GM21619 (cell line): Measurements from ENCODE around the gene PVALB.
A peak's percentile ranks its signal among the peaks of the same experiment; 100 is the strongest.

Experiments
- ATAC-seq: cut with Tn5 transposase; IDR thresholded peaks from one replicate; pipeline ENCODE4 v1.9.1; 2021; ENCODE audit not compliant: unreplicated experiment

PVALB gene

DNA sequence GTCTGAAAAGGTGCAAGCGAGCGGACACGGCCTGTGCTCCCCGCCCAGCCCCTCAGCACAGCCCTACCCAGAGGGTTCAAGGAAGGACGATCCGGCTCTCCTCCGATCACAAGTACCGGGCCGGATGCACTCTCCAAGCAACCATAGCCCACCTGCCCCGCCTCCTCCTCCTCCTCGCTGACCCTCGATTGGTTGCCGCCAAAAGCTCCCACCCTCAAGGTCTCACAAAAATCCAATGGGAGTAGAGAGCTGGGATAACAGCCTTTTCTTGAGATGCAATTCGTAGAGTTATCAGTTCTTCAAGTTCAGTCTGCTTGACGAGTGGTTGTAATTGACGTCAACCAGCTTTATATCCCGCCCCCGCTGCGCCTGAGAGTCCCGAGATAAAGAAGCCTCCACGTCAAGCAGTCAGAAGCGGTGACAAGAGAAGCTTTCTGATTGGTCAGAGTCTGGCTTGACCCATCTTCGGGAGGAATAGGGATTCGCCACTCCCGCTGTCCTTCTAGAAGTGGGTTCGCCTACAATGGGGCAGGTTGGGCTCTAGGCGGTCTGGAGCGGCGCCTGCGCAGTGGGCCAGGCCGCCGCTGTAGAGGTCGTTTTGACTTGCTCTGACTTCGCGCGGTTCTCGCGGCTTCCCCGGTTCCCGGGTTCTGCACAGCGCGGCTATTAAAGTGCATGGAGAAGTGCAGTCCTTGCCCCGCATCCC lies 40.7 kb downstream of the PVALB start, which contains the start of gene IFT27:
Gene IFT27 (minus strand): TSS at position 156 of the 706 bp plus-strand sequence. CDS start 412 bp downstream, outside the sequence.
- ATAC-seq, result peak; percentile 83

DNA sequence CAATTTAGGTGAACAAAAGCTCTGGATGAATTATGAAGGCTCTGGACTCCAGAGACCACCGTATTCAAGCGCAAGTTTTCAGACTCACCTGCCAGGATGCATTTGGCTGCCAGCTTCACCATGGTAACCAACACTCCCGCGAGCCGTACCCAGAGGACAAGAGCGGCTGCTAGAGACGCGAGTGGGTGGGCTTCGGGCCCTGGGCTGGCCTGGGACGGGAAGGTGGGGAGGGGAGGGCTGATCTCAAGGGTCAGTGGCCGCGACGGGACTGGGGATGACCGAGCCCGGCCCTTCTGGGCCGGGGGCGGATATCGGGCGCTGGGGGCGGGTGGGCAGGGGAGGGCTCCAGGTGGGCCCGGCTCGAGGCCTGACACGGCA lies 41.3 kb downstream of the PVALB start:
- peak; percentile 1 for ATAC-seq

DNA sequence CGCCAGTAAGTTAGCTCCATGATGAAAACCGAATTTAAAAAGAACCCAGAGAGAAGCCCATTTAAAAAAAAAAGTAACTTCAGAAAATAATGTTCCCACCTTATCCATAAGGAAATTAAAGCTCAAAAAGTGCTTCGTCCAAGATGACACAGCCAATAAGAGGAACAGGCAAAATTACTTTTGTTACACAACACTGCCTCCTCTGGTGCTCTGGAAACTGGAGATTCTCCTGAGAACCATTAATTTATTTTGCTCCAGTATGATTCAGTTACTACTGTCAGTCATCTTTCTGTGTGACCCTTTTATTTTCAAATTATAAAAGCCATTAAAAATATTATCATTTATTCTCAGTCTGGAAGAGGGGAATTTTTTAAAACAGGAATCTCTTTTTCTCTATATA lies 42.9 kb downstream of the PVALB start:
- no peak for ATAC-seq

DNA sequence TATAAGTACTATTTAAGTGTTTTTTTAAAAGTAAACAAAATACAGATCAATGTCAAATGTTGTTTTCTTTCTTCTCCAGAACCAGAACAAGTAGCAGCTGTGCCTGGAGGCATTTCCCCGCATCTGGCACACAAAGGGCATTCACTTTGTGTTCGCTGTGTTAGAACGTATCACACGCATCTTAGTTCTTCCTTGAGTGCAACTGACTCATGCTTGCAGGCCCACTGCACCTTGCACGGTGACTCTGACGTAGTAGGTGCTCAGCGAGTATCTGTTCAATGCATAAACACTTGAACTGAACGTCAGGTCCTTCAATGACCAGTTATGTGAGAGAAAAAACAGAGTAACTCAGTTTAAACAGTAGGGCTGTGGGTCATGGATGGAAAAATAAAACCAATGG lies 44.4 kb downstream of the PVALB start:
- no peak for ATAC-seq

DNA sequence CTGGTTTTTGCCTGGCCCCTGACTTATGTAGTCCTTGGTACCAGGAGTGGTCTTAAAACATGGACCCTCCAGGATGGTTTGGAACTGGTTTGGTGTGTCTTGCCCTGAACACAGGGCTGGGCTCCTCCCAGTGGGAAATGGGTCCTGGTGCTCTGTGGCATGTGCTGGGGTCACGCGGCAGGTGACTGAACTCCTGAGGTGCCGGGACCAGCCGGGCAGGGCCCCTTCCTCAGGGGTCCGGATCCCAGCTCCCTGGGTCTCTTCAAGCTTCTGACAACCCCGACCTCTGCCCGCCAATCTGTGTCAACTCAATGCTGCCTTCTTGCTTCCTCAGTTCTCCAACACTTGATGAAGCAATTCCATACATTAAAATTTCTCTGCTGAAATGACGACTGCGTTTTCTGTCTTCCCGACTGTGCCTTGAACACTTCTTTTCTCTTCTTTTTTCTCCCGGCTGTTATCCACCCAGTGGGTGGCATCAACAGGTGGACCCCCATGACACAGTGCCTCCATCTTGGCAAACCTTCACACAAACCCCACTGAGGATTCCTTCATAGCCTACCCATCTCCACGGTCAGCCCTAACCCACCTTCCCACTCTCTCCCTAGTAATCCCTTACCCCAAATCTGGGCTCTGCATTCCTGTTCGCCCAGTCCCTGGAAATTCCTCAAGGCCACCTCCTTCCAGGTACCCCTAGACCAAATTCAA lies 45.3 kb downstream of the PVALB start:
- no peak for ATAC-seq

DNA sequence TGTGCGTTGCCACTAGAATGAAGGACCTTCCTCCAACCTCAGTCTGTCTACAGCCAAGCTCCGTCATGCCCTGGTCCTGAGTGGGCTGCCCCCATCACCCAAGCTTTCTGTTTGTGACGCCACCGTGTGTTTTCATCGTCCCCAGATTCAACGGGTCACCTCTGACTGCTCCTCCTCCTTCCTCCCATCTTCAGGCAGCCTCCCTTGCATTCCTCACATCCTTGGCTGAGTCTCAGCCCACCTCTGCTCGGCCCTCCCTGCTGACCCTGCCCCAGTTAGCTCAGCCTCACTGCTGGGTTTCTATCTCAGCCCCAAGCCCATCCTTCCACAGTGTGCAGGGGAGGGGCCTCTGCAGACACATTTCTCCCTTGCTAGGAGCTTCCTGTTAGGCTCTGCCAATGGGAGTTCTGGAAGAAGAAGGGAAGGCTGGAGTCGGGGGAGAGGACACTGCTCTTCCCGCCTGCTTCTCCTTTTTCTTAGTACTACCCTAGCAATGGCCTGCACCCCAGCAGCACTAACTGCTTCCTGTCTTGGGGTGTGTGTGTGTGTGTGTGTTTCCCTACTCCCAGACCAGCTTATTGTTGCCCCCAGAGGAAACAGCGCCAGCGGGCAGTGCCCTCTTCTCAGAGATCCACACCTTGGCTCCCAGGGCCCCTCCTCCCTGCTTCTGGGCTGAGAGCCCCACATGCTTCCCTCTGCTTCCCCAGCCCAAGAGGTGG lies 46.2 kb downstream of the PVALB start:
- no peak for ATAC-seq

DNA sequence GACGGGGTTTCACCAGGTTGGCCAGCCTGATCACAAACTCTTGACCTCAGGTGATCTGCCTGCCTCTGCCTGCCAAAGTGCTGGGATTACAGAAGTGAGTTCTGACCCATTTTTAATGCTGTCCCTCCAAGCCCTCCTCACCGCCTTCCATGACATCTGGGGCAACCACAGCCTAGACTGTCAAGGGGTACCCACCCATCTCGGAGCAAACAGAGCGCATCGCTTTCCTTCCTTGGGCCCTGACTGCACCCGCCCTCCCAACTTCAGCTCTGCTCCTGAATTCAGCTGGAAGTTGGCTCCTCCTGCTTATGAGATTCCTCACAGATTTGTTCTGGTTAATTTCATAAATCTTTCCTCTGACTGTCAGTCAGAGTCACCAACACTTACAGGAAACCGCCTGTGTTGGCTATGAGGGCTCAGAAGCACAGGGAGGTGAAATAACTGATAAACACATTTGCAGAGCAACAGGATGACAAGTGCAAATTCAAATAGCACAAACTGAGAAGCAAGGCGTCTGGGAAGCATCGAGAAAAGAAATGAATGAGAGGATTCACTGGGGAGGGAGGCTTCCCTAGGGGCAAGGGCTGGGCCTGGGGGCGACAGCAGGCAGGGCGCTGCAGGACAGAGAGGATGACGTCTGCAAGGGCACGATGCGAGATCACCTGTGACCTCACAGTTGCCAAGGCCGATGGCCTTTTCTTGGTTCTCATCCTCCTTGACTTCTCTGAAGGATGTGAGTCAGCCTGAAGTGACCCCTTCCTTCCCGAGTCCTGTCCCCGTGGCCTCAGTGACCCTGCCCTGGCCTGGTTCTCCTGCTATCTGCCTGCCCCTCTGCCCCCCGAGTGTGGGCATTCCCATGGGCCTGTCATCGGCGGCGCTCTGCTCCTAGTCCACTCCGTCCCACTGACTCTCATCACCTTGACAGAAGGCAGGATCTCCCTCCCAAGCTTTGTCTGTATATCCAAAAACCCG lies 47.0 kb downstream of the PVALB start:
- no peak for ATAC-seq

DNA sequence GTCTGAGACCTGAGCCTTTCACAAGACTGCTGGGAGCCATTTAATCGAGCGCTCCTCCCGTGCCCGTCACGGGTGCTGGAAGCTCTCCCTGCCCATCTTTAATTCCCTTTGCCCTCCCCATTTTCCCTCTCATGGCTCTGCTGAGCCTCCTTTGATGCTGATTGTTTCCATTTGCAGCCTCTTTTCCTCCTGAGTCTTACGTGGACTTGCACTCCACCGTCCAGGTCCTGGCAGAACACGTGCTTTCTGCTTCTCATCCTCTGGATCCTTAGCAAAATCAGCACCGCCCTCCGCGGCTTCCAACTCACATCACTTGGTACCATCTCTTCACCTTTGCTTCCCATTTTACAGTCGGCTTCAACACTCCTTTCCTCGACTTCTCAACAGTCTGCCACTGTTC lies 48.2 kb downstream of the PVALB start:
- no peak for ATAC-seq

DNA sequence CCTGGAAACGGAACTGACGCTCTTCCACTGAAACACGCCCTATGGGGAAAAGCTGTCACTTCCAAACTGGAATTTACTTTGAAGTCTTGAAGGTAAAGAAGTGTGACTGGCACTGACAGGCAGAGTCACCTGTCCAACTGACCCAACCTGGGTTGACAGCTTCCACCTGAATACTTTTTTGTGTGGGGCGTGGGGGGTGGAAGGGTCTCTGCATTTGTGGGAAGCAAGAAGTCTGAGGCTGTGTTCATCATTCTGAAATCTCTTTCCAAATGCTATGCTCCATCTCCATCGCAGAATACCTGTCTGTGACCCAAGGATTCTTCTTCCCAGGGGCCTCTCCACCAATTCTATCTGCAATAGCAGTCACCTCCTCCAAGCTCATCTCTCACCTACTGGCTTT lies 48.7 kb downstream of the PVALB start:
- no peak for ATAC-seq

DNA sequence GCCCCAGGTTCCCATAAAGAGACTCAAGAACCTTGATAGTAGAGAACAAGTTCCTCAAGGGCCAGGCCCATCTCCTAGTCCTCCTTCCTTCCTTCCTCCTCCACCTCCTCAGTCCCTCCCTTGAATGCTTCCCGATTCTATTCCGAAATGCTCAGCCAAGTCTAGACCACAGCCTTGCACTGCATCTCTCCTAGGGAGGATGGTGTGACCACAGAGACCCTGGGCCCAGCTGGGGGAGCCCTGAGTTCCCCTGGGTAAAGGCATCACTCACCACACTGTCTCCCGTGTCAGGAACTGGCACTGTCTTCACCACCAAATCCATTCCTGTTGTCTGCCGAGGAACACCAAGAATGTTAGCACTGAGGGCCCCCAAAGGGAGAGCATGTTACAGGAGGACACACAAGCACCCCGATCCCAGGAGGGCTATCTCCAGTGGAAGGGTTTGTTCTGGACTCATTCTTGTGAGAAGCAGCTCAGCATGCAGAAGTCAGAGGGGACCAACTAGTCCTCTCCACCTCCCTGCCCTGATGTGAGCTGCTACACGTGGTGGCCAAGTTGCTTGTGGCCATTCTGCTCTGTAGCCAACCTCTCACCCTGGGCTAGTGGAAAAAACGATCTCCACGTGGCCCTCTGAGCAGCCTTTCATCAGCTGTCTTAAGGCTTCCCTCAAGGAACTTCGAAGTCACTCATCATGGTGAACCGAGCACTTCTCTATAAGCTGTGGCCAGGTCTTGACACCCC lies 49.6 kb downstream of the PVALB start:
- ATAC-seq, result no peak

DNA sequence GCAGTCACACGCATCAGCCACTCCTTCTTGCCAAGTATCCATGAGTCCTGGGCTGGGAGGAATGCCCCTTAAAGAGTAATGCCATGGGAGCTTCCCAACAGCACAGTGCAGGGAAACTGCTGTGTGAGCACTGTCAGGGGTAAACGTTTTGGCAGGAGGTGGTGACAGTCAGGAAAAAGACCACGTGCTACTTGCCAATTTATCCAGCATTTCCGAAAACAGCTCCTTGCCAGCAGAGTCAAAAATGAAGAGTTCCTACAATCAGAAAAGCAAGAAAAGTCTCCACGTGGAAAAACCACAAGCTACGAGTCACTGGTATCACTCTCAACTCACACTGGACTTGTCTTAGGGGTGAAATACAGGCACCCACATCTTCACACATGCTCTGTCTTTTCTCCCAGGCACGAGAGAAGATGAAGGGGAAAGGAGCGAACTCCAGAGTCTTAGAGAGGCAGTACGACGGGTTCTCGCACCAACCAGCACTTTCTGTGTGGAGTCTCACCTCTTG lies 50.8 kb downstream of the PVALB start:
- ATAC-seq, result no peak

DNA sequence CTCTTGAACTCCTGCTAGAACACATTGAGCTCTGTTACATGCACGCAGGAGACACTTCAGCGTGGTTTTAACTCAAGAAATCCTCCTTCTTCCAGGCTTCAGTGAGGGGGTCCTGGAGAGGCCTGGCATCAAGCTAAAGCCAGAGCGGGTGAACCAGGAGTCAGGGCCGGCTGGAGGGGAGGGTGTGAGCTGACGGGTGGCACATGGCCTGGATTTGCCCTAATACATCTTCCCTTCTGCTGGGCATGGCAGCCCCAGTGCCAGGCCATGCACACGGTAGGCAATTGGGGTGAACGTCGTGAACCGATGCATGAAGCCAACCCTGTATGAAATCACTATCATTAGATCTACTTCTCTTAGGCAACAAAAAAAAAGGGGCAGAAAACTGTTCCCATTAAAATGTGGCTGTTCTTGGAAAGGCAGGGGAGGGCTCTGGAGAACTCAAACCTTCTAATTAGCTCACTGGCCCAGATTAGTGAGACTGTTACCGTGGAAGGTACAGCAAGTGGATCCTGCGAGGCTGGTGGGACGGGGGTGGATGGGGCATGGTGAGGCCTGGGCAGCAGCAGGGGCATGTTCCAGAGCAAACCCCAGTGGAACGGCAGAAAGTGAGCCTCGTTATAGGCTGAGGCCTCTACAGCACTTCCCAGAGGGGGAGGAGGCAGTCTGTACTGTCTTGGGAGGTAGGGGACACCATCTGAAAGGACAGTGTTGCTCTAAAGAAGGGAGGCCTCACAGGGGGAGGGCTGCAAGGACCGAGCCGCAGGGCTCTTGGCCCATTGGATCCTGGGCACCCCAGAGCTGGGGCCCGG lies 51.5 kb downstream of the PVALB start:
- ATAC-seq, result no peak

DNA sequence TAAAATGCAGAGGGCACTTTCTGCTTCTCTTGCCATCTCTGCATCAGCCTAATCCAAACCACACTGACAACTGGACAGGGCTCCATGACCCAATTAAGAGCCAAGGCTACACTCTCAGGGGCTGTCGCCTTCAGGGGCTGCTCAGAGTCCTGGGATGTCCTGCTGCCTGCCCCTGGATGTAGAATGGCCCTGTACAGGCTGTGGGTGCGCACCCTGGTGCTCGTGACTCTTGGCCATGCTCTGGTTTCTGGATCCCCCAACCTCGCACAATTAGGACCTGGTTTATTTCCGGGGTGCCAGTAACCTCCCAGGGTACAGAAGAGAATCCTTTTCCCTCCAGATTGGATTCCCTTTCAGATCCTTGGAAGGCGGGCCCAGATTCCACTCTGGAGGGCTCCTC lies 52.2 kb downstream of the PVALB start:
- no peak for ATAC-seq

DNA sequence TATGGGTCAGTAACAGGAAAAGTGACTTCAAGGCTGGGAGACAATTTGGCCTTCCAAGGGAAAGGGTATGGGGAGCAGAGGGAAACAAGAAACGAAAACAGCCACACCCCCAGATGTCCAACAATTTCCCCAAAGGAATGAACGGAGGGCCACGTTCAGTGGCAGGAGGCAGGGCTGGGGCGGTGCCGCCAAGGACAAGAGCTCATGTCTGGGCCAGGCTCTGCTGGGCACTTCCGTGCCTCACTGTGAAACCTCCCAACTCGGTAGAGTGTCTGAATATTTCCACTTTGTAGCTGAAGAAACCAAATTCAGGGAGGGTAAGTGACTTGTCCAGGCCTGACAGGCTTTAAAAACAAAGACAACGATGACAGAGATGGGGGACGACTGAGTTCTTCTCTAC lies 52.8 kb downstream of the PVALB start:
- no peak for ATAC-seq

DNA sequence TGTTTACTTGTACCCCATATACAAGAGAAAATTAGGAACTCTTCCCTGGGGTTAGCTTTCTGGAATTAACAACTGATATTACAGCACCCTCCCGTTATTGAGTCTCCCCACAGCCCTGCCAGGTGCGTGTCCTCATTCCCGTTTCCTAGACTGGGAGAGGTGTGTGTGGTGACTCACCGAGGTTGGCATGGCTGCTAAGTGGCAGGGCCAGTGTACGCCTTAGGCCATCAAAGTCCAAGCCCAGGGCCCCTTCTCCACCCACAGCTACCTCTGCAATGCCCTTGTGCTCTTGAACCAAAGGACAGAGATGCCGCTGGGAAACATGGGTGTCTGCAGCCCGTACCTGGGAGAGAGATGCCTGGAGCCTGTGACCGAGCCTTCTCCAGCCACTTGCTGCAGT lies 53.3 kb downstream of the PVALB start:
- ATAC-seq, result no peak

DNA sequence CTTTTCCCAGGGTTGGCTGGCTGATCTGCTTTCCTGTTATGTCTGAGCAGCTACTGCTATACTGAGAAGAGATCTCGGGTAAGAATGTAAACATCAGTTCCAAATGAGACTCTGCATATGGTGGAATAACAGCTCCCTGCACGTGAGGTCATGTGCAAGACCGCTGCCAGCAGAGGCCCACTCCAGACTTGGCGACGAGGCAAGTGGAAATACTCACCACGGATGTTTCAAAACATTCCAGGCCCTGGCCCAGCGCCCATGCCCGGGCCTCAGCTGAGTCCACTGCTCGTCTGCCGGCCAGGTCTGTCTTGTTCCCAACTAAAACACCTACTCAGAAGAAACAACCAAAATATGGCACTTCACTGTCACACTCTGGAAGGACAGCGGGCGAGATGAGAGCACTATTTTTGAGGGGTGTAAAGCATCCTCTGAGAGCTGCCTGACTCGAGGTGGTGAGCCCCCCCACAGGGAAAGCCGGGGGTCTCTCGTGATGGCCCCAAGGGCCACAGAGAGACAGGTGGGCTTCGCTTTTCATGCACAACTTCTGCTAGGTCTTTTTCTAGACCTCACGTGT lies 54.1 kb downstream of the PVALB start:
- ATAC-seq, result no peak

DNA sequence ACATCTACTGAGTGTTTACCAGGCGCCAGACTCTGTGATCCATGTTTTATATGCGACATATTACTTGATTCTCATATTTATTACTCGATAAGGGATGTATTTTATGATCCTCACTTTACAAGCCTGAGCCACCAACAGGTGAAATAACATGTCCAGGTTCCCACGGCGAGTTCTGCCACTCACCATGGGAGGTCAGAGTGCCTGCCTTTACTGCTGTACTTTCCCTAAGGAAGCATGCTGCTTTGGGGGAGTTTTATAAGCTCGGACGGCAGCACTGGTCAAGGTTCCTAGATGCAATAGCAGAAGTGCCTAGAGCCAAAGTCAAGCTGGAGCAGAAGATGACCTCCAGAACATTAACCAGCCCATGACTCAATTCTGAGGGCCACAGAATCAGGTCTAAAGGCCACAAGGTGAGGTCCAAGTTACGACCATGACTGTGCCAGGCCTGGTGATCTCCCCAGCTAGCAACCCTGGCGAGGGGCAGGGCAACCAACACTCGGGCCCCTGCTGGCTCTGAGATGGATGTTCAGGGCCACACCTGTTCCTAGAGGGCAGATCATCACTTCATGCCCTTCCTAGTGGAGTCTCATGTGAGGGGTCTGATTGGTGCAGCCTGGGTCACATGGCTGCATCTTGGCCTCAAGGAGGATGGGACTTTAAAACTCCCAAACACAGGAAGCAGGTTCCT lies 55.1 kb downstream of the PVALB start:
- ATAC-seq, result no peak

DNA sequence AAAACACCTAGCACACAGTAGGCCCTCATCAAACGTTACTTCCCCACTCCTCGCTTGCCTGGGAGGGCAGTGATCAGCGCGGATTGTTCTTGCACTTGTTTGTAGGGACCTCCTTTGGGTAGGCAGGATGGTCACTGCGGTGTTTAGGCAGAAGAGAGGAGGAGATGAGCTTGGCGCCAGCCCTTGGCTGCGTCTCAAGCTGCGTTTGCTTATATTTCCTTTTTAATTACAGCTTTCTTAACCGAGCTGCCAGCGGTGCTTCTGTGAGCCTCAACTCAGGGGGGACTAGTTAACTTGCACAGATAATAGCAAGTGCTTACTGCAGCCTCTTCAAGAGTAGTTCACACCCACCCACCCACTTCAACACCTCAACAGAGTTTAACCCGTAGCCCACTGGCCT lies 56.0 kb downstream of the PVALB start:
- no peak for ATAC-seq
